GM18505 (cell line): ENCODE data around the gene SHISA6.
"Not testable (repeated sequence)": the region's sequence is repeated elsewhere in the genome, so short reads cannot be mapped to it uniquely, and the experiment has no call there.

ENCODE experiments used
- ATAC-seq: cut with Tn5 transposase; IDR thresholded peaks from one replicate; pipeline ENCODE4 v1.9.1; 2021; ENCODE audit not compliant: unreplicated experiment
- POLR2A ChIP-seq: IDR thresholded peaks from 4 replicates; pipeline ENCODE4 v1.6.1; 2011; ENCODE audit warnings: borderline replicate concordance; ENCODE audit not compliant: insufficient read depth, insufficient read length; ENCODE audit errors: extremely low read depth

The SHISA6 gene

DNA sequence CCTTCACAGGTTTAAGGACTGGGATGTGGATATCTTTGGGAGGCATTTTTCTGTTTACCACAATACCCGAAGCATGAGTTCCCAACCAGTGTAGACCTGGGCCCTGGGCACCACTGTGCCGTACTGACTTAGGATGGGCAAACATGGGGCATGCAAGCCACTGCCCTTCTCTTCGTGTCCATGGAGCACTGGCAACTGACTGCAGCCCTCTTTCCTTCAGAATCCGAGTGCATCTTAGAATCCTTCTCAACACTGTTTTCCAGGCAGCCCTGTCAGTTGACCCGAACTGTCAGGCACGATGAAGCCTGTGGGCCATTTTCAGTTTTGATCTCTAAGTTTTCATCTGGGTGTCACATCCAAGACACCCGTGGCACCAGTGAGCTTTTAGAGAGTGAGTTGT is 59.2 kb downstream of the SHISA6 start:
- ATAC-seq: no peak
- TF ChIP-seq POLR2A: no peak

- no peak for TF ChIP-seq POLR2A
- ATAC-seq: no peak
Observed at GRCh38 chr17:11300738-11301137, 59.7 kb downstream of the SHISA6 start.

DNA sequence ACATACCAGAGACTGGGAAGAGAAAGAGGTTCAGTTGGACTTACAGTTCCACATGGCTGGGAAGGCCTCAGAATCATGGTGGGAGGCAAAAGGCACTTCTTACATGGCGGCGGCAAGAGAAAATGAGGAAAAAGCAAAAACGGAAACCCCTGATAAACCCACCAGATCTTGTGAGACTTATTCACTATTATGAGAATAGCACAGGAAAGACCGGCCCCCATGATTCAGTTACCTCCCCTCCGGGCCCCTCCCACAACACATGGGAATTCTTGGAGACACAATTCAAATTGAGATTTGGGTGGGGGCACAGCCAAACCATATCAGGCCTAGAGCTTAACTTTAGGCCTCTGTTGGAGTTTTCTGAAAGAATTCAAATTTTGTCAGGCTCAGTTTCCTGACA is 60.9 kb downstream of the SHISA6 start:
- ATAC-seq: not testable (repeated sequence)

DNA sequence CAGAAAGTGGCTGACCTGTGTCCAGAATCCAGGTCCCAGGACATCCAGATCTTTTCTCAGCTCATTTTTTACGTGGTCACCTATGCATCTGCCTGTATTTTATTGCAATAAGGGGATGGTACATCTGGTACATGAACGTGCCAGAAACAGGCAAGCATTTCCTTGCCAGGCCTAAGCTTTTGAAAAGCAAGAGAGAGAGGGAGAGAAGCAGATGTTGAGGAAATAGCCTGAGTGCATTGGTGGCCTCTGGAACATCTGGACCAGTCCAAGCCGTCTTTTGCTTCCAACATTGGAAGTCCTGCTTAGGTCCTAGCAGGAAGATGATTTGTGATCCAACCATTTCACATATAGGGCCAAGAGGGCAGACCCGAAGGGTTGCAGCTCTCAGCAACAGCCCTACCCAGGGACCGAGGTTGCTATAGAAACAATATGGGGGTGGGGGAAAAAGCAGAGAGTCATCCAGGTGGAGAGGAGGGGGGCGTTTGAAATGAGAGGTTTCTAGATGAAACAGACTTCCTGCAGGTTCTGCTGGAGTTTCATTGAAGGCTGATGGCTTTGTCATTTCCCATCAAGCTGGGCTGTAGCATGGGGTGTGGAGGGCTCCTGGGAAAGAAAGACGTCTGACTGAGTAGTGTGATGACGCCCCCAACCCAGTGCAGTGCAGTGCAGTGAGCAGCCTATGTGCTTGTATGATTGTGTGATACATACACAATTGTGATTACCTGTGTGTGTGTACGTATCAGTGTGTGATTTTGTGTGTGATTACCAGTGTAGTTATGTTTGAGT is 61.6 kb downstream of the SHISA6 start:
- ATAC-seq: no peak
- no peak for TF ChIP-seq POLR2A

DNA sequence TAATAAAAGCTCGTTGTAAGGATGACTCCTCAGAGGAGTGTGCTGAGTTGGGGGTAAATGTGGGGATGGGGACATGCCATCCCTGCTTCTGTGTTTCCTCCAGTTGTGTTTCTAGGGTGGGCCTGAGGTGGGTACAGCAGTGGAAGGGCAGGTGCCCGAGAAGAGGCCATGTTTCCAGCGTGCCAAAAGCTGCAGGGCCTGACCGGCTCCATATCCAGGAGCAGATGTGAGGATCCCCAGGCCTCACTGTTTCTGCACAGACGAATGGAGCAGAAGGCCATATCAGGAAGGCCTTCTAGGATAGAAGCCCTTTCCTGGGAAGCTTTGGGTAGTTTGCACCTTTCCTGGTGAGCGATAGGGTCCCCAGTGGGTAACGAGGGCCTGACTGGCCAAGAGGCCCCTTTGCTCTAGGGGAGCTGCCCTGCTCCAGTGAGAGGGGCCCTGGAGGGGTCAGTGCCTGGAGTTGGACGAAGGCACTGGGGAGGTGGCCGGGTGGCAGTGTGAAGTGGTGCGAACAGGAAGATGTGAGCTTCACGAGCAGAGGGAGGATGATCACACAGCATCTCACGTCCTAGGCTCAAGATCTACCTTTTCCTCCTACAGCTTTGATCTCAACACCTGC is 62.9 kb downstream of the SHISA6 start:
- ATAC-seq: no peak
- no peak for TF ChIP-seq POLR2A

DNA sequence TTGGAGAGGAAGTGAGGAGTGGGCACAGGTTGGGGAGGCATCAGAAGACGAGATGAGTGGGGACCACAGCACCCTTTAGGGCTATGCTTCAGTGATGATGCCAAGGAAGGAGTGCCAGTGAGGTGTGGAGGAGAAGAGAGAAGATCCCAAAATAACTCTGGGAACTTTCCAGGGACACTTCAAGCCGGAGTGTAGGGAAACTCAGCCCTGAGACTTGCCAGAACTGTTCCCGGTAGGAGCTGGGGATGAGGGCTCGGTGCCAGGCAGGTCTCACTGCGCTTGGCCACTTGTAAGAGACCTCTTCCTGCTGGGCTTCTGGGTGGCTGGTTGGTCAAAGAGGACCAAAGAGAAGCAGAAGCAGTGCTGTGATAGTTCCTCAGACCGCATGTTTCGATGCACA is 63.6 kb downstream of the SHISA6 start:
- no peak for TF ChIP-seq POLR2A
- ATAC-seq: no peak

- no peak for ATAC-seq
- no peak for TF ChIP-seq POLR2A
Observed at GRCh38 chr17:11305524-11305923, 64.5 kb downstream of the SHISA6 start.

DNA sequence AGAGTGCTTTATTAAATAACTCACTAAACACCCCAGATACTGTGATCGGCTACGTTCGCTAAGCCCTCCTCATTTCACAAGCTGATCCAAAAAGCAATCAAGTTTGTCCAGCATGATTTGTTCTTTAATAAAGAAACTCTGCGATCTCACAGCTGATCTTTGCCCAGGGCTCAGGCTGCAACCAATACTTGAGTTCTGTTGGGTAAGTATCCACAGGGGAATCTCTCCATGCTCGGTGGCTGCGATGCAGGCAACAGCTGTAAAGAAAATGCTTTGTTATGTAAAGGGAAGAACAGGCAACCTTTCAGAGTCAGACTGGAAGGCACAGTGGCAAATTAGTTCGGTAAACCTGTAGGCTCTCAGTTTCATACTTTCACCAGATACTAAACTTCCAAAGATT is 67.5 kb downstream of the SHISA6 start:
- no peak for ATAC-seq
- no peak for TF ChIP-seq POLR2A

GRCh38 chr17:11309033-11309432 is 68.0 kb downstream of the SHISA6 start:
- no peak for TF ChIP-seq POLR2A
- no peak for ATAC-seq

GRCh38 chr17:11309850-11310249 is 68.8 kb downstream of the SHISA6 start:
- no peak for ATAC-seq
- TF ChIP-seq POLR2A: no peak

- ATAC-seq: not testable (repeated sequence)
Observed at GRCh38 chr17:11316451-11316850, 75.4 kb downstream of the SHISA6 start.

DNA sequence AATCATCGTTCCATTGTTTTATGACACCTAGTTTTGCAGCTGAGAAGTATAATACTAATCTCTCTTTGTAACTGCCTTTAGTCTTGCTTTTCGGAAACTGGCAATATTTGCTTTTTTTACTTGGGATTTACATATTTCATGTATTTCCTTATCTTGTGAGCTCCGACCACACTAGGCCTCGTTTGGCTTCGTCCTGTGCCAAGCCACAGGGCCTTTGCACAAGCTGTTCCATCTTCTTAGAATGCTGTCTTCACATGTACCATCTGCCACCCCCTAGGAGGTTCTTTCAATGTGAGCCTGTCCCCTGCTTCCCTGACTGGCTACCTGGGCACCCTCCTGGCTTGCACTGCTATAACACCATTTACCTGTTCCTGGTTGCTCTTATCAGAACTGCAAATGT is 77.2 kb downstream of the SHISA6 start:
- ATAC-seq: no peak
- TF ChIP-seq POLR2A: no peak

- no peak for TF ChIP-seq POLR2A
- no peak for ATAC-seq
Observed at GRCh38 chr17:11319894-11320293, 78.9 kb downstream of the SHISA6 start.

- no peak for TF ChIP-seq POLR2A
- ATAC-seq: no peak
Observed at GRCh38 chr17:11324021-11324420, 83.0 kb downstream of the SHISA6 start.
